SW 1271 (cell line): ENCODE measurements around the gene NOP14.
A peak's percentile ranks its signal among the peaks of the same experiment; 100 is the strongest.
"Not testable (repeated sequence)": the region's sequence is repeated elsewhere in the genome, so short reads cannot be mapped to it uniquely, and the experiment has no call there.

Experiments used
- DNase-seq, 2 experiments: peaks; one replicate each; lab custom pipeline; 2025; lab: John Stamatoyannopoulos, UW

Gene NOP14

DNA sequence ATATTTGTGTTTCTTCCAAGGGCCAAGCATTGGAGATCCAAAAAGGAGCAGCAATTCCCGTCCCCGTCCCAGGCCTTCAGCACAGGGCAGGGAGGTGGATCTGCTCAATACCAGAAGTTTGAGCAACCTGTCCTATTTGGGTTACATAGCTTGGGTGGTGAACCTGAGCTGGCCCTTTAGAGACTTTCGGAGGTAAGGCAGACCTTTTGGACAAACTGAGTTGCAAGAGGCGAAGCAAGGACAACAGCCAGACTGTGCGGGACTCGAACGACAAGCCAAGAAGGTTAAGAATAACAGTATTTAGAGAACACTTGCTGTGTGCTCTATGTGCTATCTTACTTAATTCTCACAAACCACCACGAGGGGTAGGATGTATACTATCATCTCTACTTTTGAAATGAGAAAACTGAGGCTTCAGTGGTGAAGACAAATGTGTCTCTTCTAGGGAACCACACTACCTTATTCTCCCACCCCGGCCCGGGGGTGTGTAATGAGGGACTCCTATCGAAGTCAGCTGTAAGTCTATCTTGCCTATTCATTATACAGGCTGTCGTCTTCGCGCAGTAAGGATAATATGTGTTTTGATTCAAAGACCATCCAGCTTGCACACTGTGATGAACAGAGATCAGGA, 1.3 kb downstream of the NOP14 start:
- DNase-seq: peak in 1 of 2 experiments; percentile 18

DNA sequence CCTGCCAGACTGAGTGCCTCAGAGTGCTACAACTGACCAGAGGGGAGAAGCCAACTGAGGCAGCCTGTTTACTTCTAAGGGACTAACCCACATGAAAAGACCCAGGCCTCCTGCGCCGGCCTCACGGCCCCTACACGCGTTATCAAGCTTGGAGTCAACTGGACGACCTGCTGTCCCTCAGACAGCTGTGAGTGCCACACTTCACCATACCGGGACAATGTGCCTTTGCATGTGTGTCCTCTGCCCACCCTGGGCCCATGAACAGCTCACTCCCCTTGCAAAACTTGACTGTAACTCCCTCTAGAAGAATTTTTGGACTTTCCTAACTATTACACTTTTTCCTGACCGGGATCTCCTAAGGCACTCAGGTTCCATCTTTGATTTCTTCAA, 1.8 kb downstream of the NOP14 start:
- DNase-seq: no peak

DNA sequence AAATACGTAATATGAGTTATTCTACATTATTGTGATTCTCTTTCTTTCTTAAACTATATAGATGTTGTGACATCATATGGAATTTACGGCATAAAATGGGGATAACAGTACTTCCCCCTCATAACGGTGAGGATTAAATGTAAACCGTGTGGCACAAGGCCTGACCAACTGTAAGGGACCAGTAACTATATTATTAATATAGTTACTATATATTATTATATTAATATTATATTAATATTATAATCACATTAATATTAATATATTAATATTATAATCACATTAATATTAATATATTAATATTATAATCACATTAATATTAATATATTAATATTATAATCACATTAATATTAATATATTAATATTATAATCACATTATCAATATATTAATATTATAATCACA, 2.8 kb downstream of the NOP14 start:
- not testable (repeated sequence) for DNase-seq

DNA sequence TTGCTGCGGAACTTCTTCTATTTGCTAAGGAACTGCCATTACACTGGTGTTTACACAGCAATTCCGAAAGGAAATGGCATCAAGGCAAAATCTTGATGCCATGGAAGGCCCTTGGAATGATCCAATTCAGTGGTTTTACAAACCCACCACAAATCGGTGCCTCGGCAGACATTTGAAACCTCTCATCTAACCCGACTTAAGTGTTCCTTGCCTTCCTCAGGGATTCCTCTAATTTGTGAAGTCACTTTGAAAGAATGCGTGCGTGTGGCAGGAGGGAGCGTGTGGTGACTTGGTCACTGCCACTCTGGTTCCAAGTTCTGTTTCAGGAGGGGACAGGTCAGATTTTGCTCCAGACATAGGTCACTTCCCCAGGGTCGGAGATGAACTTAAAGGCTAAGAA, 4.8 kb downstream of the NOP14 start:
- no peak for DNase-seq

DNA sequence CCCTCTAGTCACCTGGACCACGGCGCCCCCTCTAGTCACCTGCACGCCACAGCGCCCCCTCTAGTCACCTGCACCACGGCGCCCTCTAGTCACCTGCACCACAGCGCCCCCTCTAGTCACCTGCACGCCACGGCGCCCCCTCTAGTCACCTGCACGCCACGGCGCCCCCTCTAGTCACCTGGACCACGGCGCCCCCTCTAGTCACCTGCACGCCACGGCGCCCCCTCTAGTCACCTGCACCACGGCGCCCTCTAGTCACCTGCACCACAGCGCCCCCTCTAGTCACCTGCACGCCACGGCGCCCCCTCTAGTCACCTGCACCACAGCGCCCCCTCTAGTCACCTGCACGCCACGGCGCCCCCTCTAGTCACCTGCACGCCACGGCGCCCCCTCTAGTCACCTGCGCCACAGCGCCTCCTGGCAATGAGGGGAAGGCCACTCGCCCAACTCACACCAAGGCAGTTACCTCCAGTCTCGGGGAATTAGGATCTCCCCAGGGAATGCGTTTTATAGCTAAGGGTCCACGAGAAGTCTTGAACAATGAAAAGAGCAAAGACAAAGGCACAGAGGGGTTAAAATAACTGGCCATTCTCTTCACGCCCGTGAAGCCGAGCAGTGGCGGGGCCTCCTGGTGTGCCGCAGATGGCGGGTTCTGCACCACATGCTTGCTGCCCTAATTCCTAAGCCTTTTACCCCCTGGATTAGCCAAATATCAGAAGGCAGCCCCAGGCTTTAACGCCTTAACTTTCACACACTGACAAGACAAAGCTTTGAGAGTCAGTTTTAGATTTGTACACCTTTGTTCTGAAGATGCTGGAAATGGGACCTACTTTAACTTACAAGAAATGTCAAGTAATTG, 7.8 kb downstream of the NOP14 start:
- not testable (repeated sequence) for DNase-seq

DNA sequence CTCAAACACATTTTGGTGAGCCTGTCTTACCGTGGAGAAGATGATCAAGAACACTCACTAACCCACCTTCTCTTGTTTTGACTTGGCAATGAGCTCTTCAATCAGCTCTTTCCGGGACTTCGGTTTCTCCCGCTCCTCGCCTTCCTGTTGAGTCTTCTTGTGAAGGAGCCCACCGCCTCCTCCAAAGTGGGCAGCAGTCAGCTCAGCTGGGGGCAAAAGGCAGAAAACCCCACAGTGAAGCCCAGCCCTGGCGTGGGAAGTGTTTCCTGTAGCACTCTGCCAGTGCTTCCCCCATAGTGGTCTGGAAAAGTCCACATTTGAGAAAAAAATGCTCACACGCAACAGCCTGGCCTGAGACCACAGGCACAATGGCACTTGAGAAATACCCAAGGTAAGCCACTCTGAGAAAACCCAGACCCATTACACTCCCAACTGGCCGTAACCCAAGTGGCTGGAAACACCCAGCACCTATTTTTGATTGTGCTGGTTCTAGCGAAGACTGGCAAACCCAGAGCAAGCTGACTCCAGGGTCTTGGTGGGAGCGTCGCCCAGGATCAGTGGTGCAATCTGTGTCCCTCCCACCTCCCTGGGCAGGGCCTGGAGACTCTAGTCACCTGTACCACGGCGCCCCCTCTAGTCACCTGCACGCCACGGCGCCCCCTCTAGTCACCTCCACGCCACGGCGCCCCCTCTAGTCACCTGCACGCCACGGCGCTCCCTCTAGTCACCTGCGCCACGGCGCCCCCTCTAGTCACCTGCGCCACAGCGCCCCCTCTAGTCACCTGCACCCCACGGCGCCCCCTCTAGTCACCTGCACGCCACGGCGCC, 8.6 kb downstream of the NOP14 start:
- DNase-seq: no peak

DNA sequence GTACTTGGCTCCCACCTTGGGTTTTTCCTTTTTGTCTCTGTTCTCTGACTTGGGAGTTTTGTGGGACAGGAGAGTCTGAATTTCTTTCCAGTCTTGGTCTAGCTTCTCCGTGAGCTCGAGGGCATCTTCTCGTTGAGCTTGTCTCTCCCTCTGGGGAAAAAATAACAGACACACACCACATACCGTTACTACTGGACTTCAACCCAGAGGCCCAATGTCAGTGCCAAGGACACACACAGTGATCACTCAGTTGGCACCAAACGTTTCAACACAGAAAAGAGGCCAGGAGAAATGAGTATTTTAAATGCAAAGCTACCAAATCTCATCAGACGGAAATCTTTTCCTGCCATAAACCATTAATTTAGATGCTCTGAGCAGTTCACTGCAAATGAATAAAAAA, 9.7 kb downstream of the NOP14 start:
- no peak for DNase-seq

DNA sequence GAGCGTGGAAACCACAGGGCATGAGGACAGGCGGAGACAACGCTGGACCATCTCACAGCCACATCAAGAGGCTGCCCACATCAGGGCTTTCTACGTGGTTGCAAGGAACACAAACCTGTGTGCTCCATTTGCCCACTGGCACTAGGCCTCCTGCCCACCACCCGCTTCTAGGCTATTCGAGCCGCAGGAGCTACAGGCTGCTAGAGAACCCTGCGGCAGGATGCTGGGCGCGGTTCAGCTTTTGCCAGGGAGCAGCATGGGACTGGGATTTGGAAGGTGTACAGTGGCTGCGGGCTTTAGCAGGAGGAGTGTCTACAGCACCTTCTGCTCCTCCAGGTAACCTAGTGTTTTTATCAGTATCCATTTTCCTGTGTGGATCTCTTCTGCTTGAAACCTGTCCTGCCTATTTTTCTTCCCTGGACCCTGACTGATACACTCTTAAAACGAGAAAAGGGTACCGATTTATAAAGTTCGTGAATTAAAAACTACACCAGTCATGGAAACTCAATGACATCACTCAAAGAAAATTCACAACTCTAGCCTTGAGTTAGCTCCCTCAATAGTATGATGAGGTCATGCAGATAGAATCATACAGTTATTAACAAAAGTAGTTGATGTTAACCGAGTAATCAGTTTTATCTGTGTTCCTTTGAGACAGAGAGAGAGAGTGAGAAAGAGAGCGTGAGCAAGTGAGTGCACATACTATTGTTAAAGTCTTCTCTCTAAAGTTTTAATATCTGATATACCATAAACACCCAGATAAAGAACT, 12.8 kb downstream of the NOP14 start:
- DNase-seq: no peak

DNA sequence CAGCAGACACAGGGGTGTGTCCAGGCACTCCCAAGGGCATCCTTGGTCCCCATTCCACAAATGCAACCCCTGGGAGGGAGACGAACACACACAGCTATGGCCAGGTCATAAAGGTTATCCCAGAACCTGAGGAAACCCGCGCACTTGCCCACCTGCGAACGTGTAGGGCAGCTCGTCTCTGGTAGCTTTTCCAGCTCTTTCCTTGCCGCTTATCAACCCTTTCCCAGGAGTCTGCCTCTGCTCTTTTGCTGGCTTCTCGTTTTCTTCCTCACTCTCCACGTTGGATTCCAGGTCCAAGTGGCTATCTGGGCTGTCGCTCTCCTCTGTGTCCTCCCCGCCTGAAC, 13.5 kb downstream of the NOP14 start:
- DNase-seq: no peak

DNA sequence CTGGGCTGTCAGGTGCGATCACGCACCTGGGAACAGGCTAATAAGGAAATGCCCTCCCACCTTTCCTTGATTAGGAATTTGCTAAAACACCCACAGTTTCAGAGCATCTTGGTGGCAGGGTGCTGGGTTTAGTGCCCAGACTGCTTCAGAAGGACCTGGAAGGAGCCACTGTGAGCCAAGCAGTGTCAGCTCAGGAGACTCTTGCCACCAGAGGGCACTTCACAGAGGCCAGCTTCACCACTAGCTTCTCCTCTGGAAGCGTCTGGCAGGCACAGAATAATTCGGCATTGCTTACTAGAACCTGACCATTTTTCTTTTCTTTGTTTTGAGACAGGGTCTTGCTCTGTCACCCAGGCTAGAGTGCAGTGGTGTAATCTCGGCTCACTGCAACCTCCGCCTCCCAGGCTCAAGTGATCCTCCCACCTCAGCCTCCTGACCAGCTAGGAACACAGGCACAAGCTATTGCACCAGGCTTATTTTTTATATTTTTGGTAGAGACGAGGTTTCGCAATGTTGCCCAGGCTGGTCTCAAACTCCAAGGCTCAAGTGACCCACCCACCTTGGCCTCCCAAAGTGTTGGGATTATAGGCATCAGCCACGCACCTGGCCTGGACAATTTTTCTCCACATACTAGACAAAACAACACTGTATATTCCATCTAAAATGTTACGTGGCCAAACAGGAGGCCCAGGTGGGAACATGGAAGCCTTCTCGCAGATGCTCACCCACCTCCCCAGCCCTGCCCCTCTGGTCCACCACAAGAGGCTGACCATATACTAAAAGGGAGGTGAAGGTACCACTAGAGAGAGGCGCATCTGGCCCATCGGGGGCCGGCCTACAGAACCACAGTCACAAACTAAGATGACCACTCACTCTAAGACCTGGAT, 14.1 kb downstream of the NOP14 start:
- DNase-seq: peak in 1 of 2 experiments; percentile 17

DNA sequence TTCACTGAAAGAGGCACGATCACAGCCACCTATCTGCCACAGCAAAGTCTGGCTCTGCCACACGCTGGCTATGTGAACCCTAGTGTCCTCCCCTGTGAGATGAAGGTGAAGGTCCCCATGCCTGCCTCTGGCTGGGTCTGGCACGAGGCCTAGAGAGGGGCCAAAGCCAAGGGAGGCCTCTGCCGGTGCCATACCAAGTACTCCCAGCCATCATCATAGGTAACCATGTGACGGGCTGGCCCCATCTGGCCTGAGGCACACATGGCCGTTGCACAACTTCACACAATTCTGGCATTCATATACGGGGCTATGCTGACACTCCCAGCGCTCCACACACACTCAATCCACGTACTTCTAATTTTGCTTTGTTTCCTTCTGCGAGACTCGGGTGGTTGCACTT, 15.3 kb downstream of the NOP14 start:
- DNase-seq: no peak

DNA sequence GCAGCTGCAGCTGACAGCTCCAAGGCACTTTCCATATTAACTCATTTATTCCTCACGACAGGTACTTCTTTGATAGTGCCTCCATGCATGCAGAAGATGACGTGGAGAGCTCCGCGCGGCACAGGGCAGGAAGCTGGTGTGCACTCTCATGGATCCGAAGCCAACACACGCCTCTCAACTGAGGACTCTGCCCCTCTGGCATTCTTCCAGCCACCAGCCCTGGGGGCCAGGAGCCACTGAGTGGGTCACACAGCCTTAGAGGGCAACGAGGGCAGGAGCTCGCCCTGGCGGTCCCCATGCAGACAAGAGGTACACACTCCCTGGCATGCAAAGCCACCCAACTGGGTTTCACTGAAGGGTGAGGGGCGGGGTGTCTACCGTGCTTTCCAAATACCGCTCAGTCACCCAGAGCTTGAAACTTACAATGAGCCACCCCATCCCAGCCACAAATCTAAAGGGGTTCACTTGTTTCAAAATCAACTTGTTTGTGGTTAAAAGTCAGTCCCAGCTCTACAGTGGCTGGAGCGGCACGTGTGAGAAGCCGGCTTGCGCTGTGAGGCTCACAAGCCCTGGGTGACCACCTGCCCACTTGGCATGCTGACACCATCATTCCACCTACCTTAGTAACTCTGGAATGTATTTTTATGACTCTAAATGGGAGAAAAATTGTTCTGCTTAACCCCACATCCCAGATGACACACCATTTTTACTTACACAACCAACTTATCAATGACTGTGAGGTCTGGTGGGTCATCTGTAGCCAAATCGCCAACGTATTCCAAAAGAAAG, 16.2 kb downstream of the NOP14 start:
- no peak for DNase-seq

DNA sequence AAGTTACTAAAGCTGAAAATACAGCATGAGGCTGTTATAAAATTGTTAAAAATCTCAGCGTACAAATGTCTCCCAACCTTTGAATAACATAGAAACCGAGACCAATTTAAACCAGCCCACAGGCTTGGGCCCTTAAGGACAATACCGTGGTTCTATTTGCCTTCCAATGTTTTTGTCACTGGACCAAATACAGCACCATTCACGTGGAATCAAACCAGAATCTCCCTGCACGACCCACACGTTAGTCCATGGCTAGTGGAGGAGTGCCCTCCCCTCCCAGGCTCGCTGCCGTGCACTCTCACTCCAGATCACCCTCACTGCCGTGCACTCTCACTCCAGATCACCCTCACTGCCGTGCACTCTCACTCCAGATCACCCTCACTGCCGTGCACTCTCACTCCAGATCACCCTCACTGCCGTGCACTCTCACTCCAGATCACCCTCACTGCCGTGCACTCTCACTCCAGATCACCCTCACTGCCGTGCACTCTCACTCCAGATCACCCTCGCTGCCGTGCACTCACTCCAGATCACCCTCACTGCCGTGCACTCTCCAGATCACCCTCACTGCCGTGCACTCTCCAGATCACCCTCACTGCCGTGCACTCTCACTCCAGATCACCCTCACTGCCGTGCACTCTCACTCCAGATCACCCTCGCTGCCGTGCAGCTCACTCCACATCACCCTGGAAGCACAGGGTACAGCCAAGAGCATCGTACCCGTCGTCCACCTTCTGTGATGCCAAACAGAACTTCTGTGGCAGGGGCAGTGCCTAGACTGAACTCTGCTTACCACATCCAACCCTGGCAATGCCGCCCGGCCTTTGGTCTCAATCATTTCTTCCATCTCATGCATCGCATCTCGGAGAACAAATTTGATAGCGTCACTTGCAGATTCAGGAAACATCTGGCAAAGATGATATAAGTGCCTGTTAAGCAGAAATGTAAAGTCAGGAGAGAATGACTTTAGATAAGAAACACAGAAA, 17.3 kb downstream of the NOP14 start:
- DNase-seq: not testable (repeated sequence)

DNA sequence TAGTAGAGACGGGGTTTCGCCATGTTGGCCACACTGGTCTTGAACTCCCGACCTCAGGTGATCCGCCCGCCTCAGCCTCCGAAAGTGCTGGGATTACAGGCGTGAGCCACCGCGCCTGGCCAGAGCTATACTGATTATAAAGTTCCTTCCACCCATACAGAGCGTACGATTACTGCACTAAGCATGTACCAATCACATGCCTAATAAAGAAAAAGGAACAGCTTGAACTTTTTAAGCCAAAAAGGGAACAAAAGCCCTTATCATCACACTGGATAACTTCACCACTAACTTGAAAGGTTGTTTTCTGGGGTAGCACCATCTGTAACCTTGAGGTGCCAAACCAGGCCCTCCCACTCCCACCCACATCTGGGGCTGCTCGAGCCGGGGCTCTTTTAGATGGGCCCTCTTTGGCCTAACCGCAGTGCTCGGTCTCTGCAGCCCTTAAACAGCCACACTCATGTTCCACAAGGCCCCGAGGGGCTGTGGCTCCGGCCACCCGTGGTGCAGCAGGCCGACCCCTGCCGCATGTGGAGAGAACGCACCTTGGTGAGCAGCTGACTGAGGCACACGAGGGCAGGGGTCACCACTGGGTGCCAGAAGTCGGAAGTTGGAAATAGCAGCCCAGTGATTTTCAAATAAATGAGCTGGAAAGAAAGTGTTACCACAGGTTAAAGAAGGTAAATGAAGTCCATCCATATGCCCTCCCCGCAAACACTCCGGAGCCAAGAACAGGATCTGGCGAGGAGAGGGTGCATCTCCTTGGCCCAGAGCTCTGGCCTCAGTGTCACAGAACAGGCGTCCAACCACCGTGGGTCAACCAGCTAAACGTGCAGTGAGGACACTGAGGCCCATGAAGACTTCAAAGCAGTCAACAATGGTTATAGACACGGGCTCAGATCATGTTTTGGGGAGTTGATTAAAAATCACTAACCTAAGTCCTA, 18.4 kb downstream of the NOP14 start:
- DNase-seq: no peak

DNA sequence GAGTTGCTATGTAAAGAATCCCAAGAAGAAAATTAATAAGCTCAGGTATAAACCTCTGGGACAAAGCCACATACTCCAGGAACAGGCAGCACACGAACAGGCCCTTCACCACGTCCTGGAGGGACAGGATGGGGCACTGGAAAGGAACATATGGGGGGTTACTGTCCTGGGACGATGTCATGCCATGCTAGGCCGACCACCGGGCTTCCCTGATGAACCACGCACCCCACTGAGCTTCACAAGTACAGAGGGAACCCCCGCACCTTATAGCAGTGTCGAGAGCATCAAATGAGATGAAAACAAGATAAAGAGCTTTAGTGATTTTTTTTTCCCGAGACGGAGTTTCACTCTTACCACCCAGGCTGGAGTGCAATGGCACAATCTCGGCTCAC, 19.1 kb downstream of the NOP14 start:
- no peak for DNase-seq

DNA sequence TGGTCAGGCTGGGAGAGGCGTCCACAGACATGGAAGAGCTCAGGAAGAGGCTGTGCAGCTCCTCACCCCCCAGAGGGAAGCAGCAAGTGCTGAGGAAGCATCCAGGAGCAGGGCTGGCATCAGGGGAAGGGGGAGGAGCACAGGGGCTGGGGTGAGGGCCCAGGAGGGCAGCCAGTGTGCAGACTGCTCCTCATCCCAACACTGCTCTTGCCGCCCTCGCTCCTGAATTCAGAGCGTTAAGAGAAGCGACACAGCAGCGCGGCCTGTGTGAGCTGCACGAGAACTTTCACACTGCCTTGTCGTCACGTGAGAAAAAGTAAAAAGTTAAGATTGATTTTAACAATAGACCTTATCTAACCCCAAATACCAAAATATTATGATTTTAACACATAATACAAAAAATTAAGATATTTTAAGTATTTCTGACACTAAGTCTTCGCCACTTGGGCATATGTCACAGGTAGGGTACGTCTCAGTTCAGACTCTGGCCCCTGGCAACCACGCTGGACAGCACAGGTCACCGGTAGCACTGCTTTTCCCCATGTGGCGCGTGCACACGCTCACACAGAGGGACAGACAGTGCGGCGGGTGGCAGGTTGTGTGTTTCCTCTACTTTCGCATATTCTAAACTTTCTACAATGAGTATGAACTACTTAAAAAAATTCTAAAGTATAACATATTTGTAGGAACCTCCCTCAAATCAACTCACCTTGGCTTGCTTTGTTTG, 19.7 kb downstream of the NOP14 start:
- no peak for DNase-seq
